ENCODE results near the gene PPP1R26.
A peak's percentile ranks its signal among the peaks of the same experiment; 100 is the strongest.

PPP1R26 gene

DNA sequence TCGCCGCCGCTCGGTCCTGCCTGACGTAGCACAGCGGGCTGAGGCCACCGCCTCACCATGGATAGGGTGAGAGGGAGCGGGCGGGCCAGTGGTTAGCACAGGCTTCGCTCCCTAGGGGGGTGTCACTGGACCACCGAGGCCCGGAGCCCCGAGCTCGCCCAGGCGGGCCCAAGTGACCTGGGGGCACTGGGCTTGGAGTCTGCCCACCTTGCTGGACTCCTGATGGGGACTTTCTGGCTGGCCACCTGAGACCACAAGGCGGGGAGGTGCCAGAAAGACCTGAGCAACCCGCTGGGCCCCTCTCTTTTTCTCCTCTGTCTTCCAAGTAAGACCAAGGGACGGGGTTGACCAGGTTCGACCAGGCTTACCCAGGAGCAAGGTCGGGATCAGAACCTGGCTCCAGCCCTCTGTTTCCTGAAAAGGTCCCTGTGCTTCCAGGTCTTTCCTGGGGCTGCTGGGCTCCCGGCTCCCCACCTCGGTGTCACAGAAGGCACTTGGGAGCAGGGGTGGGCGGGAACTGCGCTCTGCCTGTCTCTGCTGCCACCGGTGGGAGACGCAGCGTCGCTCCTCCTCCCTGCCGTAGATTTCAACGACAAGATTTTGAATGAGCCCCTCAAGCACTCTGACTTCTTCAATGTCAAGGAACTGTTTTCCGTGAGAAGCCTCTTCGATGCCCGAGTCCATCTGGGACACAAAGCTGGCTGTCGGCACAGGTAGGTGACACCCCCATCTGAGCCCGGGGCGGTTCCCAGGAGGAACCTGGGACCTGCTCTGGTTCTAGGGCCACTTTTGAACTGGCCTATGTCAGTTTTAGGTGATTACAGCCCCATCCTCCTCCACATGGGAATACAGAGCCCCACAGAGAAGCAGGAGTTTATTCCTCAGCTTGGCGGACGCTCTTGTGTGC, 21.9 kb downstream of the PPP1R26 start:
- FAIRE-seq (no peak), DNase-seq (ENCODE audit: insufficient read length, low spot score) (peak; percentile 67)
- TF ChIP-seq POLR2A (IDR thresholded peaks at IDR 0.05; ENCODE audit: low read depth, low read length) = no peak; the same call in 1 of the 2 replicates

- no peak for TF ChIP-seq POLR2A (IDR thresholded peaks at IDR 0.05; ENCODE audit: low read depth, low read length)
- FAIRE-seq (no peak), DNase-seq (ENCODE audit: insufficient read length, low spot score) (no peak)
Observed at GRCh38 chr9:135502168-135502872, 22.7 kb downstream of the PPP1R26 start.

GRCh38 chr9:135502873-135503321, 23.3 kb downstream of the PPP1R26 start:
- no peak for TF ChIP-seq POLR2A (IDR thresholded peaks at IDR 0.05; ENCODE audit: low read depth, low read length)
- DNase-seq (ENCODE audit: insufficient read length, low spot score) (no peak), FAIRE-seq (no peak)

DNA sequence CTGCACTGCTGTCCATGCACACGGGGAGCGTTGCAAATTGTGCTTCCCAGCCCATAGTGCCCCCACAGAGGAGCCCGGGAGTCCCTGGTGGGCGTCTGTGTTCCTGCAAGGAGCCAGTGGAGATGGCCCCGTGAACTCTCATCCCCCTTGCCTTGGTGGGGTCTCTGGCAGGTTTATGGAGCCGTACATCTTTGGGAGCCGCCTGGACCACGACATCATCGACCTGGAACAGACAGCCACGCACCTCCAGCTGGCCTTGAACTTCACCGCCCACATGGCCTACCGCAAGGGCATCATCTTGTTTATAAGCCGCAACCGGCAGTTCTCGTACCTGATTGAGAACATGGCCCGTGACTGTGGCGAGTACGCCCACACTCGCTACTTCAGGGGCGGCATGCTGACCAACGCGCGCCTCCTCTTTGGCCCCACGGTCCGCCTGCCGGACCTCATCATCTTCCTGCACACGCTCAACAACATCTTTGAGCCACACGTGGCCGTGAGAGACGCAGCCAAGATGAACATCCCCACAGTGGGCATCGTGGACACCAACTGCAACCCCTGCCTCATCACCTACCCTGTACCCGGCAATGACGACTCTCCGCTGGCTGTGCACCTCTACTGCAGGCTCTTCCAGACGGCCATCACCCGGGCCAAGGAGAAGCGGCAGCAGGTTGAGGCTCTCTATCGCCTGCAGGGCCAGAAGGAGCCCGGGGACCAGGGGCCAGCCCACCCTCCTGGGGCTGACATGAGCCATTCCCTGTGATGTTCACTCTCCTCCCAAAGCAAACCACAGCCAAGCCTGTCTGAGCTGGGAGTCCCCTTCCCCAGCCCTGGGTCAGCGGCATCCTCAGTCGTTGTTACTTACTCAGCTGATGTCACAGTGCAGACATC, 24.0 kb downstream of the PPP1R26 start:
- FAIRE-seq = no peak
- no peak for TF ChIP-seq POLR2A (IDR thresholded peaks at IDR 0.05; ENCODE audit: low read depth, low read length)
- DNase-seq (ENCODE audit: insufficient read length, low spot score) = no peak

DNA sequence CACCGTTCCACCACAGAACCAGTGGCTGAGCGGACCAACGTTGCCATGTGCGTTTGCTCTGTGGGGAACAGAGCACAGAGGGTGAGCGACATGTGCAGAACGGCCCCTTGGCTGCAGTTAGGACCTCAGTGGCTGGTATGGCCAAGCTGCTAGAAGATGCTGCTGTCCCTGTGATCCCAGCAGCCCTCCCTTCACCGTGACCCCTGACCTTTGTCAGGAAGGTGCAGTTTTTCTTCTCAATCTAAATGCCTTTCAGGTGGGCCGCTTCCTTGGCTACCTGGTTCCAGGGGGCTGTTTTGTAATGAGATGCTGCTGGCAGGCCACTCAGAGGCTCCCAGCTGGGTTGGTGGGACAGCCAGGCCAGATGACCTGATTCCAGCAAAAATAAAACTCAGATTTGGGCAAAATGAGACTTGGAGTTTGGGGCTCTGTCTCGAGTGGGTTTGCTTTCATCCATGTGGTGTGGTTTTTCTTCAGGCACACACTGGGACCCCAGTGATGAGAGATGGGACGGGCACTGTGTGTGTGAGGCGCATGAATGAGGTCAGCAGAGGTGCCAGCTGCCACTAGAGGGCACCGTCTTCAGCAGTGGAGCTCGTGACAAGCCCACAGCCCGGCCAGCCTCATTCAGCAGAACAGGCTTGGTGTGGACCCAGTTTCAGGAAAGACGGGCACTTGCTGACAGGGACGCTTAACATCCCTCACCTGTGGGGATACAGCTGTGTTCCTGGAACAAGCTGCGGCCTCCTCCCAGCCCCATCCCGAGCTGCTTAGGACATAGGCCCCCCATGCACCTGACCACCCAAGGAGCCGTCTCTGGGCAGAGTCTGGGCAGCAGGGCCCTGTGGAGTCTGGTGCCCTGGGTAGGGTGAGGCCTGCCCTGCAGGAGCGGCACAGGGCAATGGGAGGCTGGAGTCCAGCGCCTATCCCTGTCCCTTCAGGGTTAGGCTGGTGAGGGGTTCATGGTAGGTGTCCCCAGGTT, 25.0 kb downstream of the PPP1R26 start:
- DNase-seq (ENCODE audit: insufficient read length, low spot score) (peak; percentile 87), FAIRE-seq (peak; percentile 74)
- no peak for TF ChIP-seq POLR2A (IDR thresholded peaks at IDR 0.05; ENCODE audit: low read depth, low read length)

DNA sequence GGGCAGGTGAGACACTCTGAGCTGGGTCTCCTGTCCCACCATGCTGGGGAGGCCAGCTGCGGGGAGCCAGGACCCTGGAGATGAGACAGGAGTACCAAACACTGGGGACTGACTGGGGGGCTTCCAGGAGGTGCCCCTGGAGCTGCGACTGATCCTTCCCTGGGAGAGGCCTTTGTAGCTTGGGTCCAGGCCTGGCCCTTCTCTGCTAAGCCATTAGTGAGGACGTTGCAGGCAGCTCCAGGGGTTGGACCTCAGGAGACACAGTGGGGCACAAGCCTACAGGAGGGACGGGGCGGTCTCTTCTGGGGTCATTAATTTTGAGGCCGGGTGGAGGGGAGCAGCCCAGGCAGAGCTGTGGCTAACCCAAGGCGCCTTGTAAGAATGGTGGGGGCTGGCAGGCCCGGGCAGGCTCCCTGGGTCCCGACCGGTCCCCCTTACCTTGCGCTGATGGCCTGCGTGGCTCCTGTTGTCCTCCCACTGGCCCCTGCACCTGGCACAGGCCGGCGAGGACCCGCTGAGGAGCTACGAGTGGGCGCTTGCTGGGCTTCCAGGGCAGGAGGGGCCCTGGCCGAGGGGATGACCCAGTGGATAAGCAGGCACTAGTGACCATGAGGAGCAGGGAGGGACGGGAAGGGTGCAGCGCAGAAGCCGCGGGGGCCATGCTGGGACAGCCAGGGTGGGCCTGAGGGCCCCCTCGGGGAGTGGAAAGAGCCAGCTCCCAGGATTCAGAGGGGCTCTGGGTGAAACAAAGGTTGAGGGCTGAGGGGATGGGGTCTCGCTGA, 26.0 kb downstream of the PPP1R26 start:
- FAIRE-seq (no peak), DNase-seq (ENCODE audit: insufficient read length, low spot score) (no peak)
- TF ChIP-seq POLR2A (IDR thresholded peaks at IDR 0.05; ENCODE audit: low read depth, low read length) = no peak

DNA sequence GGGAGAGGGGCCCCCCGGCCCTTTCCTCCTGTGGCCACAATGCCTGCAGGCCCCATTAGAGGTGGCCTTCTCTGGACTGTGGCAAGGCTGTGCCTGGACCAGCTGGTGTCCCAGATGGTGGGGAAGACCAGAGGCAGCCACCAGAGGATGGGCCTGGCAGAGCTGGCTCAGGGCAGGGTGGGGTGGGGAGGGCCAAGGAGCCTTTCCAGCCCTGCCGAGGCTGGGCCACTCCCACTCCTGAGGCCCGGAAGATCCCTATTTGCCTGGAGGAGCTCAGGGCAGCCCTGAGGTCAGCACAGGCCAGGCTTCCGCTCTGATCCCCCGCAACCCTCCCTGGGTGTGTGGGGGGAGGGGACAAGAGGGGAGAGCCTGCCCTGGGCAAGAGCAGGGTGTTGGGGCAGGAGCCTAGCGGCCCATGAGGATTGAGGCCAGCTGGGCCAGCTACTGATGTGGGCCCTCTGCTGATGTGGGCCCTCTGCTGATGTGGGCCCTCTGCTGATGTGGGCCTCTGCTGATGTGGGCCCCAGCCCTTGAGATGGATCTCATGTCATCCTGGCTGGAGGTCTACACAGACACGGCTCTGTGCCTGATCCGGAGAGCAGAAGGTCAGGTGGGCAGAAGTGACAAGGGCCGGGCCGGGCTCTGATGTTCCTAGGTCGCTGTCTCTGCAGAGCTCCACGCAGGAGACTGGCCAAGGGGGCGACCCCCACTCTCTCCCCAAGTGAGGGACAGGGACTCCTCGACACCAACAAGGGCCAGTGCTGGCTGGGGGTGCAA, 26.9 kb downstream of the PPP1R26 start:
- TF ChIP-seq POLR2A (IDR thresholded peaks at IDR 0.05; ENCODE audit: low read depth, low read length) = no peak
- DNase-seq (ENCODE audit: insufficient read length, low spot score) = no peak
- FAIRE-seq = no peak

DNA sequence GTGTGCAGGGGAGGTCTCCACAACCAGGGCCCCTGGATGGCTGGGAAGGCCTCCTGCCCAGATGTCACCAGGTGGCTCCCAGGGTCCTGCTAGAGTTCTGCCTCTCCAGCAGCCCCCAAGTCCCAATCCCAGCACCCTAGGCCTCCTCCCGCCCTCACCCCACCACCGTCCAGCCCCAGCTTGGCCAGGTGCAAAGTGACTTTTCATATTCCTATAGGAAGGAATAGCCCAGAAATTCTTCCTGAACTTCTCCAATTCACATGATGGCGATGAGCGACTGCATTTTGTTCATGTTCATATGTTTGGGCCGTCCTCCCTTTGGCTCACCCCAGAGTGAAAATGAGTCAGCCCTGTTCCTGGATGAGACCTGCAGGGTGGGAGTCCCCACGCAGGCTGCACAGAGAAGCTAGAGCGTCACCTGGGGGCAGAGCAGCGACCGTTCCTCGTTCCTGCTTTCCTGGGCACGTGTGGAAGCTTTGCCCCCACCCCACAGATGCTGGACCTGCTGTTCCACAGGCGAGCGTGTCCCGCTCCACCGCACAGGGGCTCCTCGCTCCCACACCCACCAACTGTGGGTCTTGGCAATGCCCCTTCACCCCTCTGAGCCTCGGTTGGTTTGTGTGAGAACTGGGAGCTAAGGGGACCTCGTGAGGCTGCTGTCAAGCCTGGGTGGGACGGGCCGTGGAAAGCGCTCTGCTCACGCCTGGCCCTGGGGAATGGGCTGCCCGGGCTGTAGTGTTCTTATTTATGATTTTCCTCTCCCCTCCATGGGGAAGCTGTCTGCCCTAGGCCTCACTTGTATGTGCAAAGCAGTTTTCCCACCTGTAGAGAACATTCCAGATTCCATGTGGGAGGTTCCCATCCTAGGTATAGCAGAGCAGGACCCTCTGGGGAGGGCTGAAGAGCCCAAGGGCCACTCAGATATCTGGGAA, 27.8 kb downstream of the PPP1R26 start:
- no peak for DNase-seq (ENCODE audit: insufficient read length, low spot score)
- FAIRE-seq = no peak
- no peak for TF ChIP-seq POLR2A (IDR thresholded peaks at IDR 0.05; ENCODE audit: low read depth, low read length)

DNA sequence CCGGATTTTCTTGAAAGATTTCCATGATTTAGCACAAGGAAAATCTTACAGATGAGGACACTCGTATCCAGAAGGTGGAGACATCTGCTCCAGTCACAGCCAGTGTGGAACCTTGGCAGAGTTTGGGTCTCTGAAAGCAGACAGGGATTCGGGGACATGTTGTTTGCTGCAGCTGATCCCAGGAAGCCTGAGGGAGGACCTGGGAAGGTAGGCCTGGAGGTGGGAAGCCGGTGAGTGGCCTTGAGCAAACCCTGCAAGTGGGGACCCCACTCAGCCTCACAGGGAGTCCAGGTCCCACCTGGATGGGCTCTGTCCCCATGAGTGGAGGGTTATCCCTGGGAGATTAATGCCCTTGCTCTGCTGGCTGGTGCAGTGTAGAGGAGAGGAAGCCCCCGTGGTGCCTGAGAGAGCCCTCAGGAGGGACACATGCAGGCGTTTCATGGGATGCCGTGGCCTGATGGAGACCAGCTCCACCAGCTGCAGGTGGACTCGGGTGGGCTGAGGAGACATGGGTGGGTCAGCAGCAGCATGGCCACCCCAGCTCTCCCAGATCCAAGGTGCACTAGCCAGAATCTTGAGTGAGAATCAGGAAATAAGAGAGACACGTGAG, 28.7 kb downstream of the PPP1R26 start:
- TF ChIP-seq POLR2A (IDR thresholded peaks at IDR 0.05; ENCODE audit: low read depth, low read length) = no peak
- FAIRE-seq = no peak

GRCh38 chr9:135509458-135509857, 29.9 kb downstream of the PPP1R26 start:
- no peak for DNase-seq (ENCODE audit: insufficient read length, low spot score)
- no peak for FAIRE-seq
- TF ChIP-seq POLR2A (IDR thresholded peaks at IDR 0.05; ENCODE audit: low read depth, low read length) = no peak

More for the DNA sequence above, 28.7 kb downstream of the PPP1R26 start:
- DNase-seq (ENCODE audit: insufficient read length, low spot score) = no peak
